GM20000 (cell line): ENCODE results near the gene USP35.

Experiments
- DNase-seq: peaks from one replicate; pipeline ENCODE4 v3.0.0; 2012; ENCODE audit warnings: low spot score
- CTCF ChIP-seq: IDR thresholded peaks from 2 replicates; pipeline ENCODE4 v1.5.1; 2012; ENCODE audit warnings: mild to moderate bottlenecking, control low read depth; ENCODE audit errors: extremely low read depth, missing control alignments

Gene USP35

GRCh38 chr11:78188286-78189173 lies at the start of gene USP35, which contains the start of gene KCTD21:
Gene USP35, plus strand, starts transcription at chr11:78188919. Its CDS starts 7,327 bp downstream, at chr11:78196246.
Gene KCTD21, minus strand, starts transcription at chr11:78188626. Its CDS starts 14,072 bp downstream, at chr11:78174554.
- DNase-seq: peak; percentile 98
- no peak for TF ChIP-seq CTCF

GRCh38 chr11:78139422-78140391 lies 49.0 kb upstream of the USP35 start, which contains the start of gene ALG8:
Gene ALG8, minus strand, starts transcription at chr11:78139626. Its CDS starts 38 bp downstream, at chr11:78139588.
- DNase-seq: peak; percentile 93
- no peak for TF ChIP-seq CTCF

- TF ChIP-seq CTCF: no peak
- no peak for DNase-seq
Measured at GRCh38 chr11:78140392-78141077, 48.2 kb upstream of the USP35 start.

GRCh38 chr11:78145511-78146025 lies 43.2 kb upstream of the USP35 start:
- DNase-seq: no peak
- no peak for TF ChIP-seq CTCF

GRCh38 chr11:78147807-78148206 lies 40.9 kb upstream of the USP35 start:
- no peak for DNase-seq
- TF ChIP-seq CTCF: no peak

GRCh38 chr11:78149646-78150045 lies 39.1 kb upstream of the USP35 start:
- TF ChIP-seq CTCF: no peak
- no peak for DNase-seq
